GM19397 (cell line): ENCODE measurements around the gene PTPRG.

ENCODE experiments used
- ATAC-seq: cut with Tn5 transposase; IDR thresholded peaks from one replicate; pipeline ENCODE4 v1.9.1; 2021; ENCODE audit warnings: mild to moderate bottlenecking, moderate library complexity; ENCODE audit not compliant: unreplicated experiment

The PTPRG gene

DNA sequence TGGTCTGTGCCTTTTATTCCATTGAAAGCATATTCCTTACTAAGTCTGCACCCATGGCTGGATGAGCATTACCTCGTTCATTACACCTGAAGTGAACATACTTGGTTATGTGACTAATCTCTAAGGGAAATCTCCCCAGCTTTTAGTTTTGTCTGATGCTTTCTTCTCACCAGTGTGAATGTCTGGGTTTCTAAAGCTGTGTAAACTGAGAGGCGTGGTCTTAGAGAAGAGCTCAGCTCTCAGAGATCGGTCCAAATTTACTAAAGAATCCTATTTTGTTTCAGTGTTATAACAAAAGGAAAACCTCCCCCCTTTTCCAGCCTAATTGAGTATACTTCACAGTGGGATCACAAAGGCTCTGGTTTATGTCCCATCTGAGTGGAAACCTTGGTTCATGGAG is 352.3 kb downstream of the PTPRG start:
- ATAC-seq, result no peak

DNA sequence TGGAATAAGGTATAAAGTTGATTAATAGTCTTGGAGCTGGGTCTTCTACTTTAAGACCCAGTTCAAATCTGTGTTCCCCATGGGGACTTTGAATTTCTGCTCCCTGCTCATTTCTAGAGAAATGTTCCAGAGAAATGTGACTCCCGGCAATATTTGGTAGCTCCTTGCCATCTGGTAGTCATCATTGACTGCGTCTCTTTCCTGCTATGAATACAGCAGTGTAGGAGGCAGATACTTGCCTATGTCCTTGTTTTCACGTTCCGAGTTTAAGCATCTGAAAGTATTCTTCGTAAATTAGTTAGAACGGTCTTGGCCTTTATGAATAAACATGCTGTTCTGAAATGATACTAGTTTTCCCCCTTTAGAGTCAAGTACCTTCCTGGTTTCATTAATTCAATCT is 352.9 kb downstream of the PTPRG start:
- ATAC-seq, result no peak

DNA sequence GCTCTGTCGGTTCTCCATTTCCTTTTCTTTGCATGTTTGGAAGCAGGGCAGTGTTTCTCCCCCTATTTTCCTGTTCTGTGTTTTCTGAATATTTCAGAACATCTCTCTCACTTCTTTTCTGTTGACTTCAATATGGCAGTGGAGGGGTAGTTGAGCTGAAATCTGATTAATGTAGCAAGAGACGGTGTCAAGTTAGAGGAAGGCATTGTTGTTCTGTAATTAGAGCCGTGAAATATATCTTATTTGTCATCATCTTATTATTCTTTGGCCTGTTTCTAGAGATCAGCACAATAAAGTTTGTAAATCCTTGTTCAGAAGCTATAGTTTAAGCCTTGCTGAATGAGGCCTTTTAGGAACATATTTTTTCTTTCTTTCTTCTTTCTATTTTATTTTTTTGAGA is 353.9 kb downstream of the PTPRG start:
- no peak for ATAC-seq

- no peak for ATAC-seq
Measured at GRCh38 chr3:61919371-61919770, 358.0 kb downstream of the PTPRG start.

DNA sequence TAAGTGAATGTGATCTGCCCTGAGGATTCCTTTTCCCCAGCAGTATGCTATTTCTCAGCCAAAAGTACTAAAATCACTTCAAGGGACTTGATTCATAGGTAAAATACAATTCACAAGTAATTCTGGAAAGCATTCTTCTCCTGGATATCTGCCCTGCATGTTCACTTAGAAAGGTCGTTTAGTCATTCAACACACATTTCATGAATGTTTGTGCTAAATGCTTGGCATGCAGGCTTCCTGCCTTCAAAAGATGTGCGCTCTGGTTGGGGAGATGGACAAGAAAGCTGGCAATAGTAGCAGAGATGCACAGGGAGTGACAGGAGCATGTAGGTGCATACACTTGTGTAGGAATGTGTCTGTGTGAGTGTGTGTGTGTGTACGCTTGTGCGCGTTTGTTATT is 360.7 kb downstream of the PTPRG start:
- no peak for ATAC-seq

DNA sequence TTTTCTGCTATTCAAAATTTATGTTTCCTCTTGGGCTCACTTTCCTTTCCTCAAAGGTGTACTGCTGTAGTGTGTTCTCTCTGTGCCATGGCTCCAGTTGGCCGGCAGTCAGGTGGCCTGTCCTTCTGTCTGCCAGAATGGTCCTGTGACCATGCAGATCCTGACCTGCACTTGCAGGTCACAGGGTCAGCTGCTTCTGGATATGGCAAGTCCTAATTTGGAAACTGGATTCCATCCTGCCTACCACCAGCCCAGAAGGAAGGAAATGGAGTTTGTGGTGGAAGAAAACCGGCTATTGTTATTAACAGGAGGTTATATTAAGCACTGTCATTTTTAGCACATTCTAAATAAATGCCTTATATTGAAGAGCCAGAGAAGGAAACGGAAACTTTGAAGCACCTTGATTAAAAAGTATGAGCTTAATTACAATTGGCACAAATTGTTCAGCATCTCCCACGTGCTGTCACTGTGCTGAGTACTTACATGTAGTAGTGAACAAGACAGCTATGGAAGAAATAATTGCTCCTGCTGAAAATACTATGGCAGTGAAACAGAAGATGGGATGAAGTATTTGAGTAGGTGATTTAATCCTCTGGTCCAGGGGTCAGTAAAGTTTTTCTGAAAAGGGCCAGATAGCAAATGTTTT is 362.8 kb downstream of the PTPRG start:
- no peak for ATAC-seq

DNA sequence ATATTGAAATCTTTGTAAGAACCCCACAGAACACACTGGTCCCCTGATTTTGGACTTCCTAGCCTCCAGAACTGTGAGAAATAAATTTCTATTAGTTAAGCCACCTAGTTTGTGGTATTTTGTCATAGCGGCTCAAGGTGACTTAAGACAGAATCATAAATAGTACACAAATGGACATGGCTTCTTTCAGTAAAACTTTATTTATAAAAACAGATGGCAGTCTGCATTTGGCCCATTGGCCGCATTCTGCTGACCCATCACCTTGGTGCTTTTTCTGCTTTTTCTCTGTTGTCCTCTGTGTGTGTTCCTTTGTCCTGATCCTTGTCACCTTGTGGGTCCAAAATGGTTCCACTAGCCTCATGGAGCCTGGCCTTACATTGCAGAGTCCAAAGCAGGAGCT is 363.6 kb downstream of the PTPRG start:
- ATAC-seq, result no peak

DNA sequence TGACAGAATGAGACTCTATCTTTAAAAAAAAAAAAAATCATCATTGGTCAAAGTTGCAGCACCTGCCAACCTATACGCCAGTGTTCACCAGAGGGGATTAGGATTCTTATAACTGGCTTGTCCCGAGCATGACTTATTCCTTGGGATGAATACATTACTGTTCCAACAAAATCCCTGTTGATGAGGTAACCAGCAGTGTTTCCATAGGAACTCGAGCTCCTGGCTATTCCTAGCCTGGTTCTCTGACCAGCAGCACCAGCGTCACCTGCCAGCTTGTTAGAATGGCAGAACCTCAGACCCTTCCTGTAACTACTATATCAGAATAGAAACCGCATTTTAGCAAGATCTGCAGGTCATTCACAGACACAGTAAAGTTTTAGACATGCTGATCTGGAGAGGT is 364.4 kb downstream of the PTPRG start:
- ATAC-seq, result no peak

DNA sequence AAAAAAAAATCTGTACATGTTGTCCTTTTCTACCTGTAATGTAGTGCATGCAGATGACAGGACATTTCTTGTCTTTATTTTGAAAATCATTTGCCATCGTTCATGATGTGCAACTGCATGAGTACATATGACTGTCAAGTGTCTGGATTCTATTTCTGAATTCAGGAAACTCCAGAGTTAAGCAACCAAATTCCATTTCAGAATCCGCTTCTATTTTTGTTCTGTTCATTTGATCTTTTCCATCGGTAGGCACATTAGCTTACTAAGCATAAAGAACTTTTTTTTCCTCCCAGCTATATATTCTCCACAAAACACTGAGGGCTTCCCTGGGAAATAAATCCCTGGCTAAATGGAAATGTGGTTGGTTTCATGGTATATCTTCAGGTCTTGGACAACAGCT is 365.6 kb downstream of the PTPRG start:
- no peak for ATAC-seq

DNA sequence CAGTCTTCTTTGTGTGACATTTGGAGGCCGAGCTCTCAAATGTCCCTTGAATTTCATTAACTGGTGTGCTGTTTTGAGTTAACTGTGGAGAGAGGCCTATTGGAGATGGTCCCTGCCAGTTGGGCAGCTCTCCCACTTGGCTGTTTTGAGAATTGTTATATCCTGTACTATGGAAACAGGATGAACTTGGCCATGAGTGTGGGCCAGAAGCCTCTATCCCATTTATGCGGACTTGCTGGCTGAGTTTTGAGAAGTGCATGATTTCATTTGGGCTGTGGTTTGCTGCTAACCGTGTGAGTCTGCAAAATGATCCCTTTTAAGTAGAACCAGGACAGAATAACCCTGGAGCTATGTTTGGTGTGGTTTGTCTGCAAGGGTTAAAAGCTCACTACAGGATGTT is 366.0 kb downstream of the PTPRG start:
- ATAC-seq, result no peak

DNA sequence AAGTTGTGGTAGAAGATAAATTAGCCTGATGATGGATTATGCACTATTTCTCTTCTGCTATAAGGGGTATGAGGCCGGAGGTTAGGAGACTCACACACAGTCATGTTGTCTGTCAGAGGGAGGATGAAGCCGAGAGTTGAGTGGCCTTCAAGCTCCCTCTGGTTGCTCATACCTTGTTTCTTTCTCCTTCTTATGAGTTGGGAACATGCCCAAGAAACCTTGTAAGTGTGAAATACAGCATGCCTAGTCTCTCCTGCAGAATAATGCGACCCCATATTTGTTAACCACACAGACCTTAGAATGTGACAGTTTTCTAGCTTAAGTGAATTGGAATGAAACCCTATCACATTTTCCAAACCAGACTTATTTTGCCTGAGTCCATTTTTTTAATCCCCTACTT is 366.7 kb downstream of the PTPRG start:
- ATAC-seq, result no peak

GRCh38 chr3:61928776-61929314 is 367.5 kb downstream of the PTPRG start:
- ATAC-seq, result no peak

- no peak for ATAC-seq
Measured at GRCh38 chr3:61929617-61930016, 368.2 kb downstream of the PTPRG start.

- no peak for ATAC-seq
Measured at GRCh38 chr3:61932499-61932898, 371.1 kb downstream of the PTPRG start.

- ATAC-seq, result no peak
Measured at GRCh38 chr3:61933798-61934504, 372.6 kb downstream of the PTPRG start.

DNA sequence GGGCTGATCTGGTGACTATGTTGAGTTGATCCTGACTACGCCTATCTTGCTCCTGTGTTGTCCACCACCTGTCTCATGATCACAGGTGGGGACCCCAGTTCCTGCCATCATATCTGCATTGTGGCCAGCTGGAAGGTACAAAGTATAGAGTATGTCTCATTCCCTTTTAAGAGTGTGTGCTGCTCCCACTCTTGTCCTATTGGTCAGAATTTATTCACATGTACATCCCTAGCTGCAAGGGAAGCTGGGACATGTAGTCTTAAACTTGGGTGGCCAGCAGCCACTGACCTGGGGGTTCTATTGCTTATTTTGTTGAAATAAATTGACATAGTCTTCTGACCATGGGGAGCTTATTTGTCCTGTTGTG is 373.1 kb downstream of the PTPRG start:
- no peak for ATAC-seq

GRCh38 chr3:61935814-61936213 is 374.4 kb downstream of the PTPRG start:
- ATAC-seq, result no peak

DNA sequence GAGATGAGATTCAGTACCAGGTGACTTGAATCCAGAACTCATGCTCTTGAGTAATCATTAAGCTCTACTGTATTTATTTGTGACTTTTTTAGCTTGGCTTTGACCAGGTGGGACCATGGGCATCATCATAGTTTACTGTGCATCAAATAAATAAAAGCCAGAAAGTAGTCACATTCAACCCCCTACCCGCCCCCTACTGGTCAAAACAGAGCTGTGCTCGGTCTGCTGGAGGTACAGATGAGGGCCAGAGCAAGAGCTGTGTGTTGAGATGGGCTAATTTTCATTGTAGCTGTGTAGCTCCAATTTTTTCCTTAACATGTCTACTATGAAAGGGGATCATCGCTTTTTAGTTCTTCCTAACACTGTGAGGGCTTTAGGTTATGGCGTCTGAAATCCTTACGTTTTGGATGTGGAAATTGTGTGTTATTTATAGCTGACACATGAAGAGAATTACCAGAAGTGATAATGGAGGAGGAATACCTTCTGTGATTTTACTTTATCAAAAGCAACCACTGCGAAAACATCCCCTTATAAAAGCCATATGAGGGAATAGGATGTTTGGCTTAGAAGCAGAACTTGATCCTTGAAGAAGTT is 375.1 kb downstream of the PTPRG start:
- ATAC-seq, result no peak

DNA sequence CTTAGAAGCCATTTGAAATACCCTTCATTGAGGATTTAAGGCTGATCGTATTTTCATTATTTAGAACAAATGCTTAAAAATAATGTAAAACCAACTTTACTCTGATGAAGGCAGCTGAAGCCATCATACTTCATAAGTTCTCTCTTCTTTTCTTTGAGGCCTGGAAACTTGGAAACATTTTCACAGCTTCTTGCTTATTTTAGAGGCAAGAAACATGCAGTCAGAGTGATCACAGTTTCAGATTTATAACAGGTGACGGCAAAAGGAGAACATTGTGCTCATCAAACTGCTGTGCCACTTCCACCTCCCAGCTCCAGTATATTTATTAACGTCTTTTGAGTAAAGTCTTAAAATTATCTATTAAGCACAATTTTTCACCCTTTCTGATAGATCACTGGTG is 376.1 kb downstream of the PTPRG start:
- ATAC-seq, result no peak

DNA sequence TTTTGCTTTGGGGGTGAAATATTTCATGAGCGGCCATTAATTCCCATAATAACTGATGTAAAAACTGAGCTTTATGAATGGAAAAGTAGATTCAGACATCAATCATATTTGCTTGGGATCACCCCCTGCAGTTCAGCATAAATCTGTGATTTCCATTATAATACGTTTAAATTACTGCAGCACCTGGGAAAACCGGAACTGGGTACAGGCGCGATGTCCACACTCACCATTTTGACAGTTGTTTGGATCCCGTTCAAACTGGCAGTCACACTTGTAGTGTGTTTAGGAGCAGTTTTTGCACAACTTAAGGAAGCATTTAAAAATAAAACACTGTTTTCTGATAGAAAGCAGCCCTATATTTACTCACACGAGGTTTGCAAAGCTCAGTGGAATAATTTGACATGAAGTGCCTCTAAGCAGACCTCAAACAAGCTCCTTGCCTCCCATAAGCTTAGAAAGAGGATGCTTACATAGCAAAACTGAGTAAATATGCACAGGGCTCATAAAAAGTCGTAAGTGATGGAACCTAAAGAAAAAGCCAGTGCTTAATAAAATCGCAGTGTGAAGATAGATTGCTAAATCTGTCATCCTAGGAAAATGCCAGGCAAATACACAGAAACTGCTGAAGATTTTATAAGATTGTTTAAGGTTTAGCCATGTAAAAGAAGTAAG is 377.6 kb downstream of the PTPRG start:
- ATAC-seq, result no peak

DNA sequence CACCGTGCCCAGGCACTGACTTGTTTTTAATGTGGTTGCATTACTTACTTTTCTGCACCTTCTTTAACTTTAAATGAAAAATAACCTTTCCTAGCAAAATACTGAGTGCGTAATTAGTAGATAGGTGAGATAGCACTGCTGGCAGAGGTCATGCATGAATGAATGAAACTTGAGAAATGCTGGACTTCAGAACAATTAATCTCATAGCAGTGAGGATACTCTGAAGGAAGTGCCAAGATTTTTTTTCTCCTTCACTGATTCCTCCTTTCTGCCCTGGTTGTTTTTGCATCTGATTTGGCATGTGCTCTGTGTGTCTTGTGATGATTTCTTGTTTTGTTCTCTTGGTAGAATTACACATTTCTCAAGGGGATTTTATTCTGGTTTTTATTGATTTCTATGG is 378.9 kb downstream of the PTPRG start:
- ATAC-seq, result no peak

DNA sequence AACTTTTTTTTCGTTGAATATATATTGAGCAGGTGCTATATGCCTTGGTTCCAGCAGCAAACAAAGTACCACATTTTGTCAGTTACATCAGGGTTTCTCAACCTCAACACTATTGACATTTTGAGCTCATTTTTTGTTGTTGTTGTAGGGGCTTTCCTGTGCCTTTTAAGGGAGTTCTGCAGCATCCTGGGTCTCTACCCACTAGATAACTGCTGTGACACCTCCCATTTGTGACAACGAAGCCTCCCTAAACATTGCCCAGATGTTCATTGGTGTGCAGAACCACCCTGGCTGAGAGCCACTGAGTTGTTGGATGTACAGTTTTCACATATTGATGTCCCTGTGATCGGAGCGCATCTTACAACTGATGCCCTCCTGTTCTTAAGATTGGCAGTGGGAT is 382.6 kb downstream of the PTPRG start:
- no peak for ATAC-seq
